ENCODE results near the gene SPAG16.

Gene SPAG16

DNA sequence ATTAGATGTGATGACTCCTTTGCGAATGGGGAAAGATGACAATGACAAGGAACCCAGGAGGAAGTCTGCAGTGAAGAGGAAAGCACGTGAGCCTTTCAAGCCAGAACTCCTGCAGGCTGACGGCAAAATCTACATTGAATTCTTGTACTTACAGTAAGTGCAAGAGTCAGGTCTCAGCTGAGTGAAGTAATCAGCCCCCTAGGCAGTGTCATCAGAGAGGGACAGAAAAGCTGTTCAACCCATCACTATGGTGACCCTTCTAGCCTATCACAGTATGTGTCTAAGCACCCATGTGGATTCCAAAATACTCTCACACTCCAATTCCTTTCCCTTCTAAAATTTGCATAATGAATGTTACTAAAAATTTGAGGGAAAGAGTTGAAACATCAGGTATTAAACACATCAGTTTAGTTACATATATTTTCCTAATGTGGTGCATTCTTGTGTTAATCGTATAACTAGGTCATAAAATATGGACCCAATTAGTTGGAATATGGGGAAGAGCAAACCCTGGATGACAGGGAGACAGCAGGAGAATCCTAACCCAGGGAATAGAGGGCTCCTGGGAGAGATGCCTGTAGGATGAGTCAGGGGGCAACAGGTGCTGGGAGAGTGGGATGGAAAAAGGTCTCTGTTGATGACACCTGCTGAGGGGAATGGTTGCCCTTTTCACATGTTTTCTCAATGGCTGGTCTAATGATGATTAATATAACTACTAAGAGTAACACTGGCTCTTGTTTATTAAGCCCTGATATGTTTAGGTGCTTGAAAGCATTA, 1166.0 kb downstream of the SPAG16 start:
- TF ChIP-seq, protein P1, sequence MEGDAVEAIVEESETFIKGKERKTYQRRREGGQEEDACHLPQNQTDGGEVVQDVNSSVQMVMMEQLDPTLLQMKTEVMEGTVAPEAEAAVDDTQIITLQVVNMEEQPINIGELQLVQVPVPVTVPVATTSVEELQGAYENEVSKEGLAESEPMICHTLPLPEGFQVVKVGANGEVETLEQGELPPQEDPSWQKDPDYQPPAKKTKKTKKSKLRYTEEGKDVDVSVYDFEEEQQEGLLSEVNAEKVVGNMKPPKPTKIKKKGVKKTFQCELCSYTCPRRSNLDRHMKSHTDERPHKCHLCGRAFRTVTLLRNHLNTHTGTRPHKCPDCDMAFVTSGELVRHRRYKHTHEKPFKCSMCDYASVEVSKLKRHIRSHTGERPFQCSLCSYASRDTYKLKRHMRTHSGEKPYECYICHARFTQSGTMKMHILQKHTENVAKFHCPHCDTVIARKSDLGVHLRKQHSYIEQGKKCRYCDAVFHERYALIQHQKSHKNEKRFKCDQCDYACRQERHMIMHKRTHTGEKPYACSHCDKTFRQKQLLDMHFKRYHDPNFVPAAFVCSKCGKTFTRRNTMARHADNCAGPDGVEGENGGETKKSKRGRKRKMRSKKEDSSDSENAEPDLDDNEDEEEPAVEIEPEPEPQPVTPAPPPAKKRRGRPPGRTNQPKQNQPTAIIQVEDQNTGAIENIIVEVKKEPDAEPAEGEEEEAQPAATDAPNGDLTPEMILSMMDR (IDR thresholded peaks at IDR 0.05; ENCODE audit: borderline replicate concordance, insufficient read depth, low read depth, low read length), result no peak
- no peak overlapping the region for H3K4me3 ChIP-seq (ENCODE audit: low read depth, low read length)

DNA sequence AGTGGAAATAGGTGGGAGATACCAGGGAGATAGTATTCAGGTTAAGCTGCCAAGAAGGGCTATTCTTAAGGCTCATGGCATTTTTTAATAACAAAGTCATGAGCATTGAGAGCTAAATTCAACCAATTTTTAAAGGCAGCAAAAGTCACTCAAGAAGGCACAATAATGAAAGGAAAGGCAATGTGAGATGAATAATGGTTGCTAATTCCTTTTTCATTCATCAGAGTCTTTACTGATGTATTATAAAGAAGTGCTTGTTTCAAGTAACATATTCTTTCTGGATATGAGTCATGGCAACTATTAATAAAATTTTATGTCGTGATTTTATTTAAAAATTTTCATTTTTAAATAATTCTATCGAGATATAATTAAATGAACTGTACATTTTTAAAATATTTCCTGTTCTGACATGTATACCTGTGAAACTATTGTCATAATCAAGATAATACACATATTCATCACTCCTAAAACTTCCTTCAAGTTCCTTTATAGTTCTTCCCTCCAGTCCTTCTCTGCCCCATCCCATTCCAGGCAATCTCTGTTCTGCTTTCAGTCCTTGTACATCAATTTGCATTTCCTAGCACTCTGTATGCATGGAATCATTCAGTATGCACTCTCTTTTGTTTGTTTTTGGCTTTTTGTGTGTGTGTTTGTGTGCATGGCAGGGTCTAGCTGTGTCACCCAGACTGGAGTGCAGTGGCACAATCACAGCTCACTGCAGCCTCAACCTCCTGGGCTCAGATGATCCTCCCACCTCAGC, 1167.4 kb downstream of the SPAG16 start:
- H3K4me3 ChIP-seq (ENCODE audit: low read depth, low read length), result no peak overlapping the region
- TF ChIP-seq, protein P1 (IDR thresholded peaks at IDR 0.05; ENCODE audit: borderline replicate concordance, insufficient read depth, low read depth, low read length), result no peak
